Osteocyte (in vitro differentiated cells): Measurements from ENCODE around the gene ABTB1. TPM values are rescaled to one million over a fixed set of nuclear protein-coding genes. Genes with fewer than 3 reads are reported as not detected.

Source experiments
- DNase-seq: peaks from one replicate; pipeline ENCODE4 v3.0.0; 2021; ENCODE audit warnings: mixed read lengths; ENCODE audit not compliant: unreplicated experiment; ENCODE audit errors: extremely low spot score
- H3K27ac Mint-ChIP-seq: one replicate; pipeline ENCODE4 v1.8.0; 2021; ENCODE audit warnings: mild to moderate bottlenecking, mixed read lengths; ENCODE audit not compliant: unreplicated experiment
- H3K27me3 Mint-ChIP-seq: one replicate; pipeline ENCODE4 v1.8.0; 2021; ENCODE audit warnings: mixed read lengths; ENCODE audit not compliant: unreplicated experiment
- H3K36me3 Mint-ChIP-seq: one replicate; pipeline ENCODE4 v1.8.0; 2021; ENCODE audit warnings: mixed read lengths; ENCODE audit not compliant: unreplicated experiment
- H3K4me1 Mint-ChIP-seq: one replicate; pipeline ENCODE4 v1.8.0; 2021; ENCODE audit warnings: mixed read lengths; ENCODE audit not compliant: unreplicated experiment
- H3K4me3 Mint-ChIP-seq: one replicate; pipeline ENCODE4 v1.8.0; 2021; ENCODE audit warnings: mild to moderate bottlenecking, moderate library complexity, mixed read lengths; ENCODE audit not compliant: unreplicated experiment
- H3K9me3 Mint-ChIP-seq: one replicate; pipeline ENCODE4 v1.8.0; 2021; ENCODE audit warnings: mixed read lengths; ENCODE audit not compliant: unreplicated experiment
- total RNA-seq: library from RNA; stranded (reverse); gene quantifications from 2 replicates; pipeline ENCODE4 v1.2.1, GENCODE V29; 2021
- TF ChIP-seq, protein P1 (sequence below): fragments of 200-600 bp; sonication (generic); IDR thresholded peaks from 2 replicates; pipeline ENCODE4 v1.5.0; 2021; ENCODE audit warnings: antibody characterized with exemption, mild to moderate bottlenecking, moderate library complexity

The ABTB1 gene
- total RNA-seq, 1 donor from 2014 or later, result 73.4 TPM

DNA sequence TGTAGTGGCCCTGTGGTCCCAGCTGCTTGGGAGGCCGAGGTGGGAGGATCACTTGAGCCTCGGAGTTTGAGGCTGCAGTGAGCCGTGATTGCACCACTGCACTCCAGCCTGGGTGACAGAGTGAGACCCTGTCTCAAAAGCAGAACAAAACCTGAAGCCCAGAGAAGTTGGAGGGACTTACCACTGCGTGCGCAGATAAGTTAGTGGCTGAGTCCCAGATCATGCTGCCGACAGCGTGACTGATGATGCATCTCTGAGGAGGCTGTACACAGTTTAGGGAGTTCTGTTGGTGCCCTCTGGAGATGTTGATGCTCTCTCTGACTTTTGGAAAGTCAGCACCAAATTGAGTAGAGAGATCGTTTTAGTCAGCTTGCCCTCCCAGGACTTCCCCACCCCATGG is 15.8 kb upstream of the ABTB1 start:
- TF ChIP-seq, protein P1, sequence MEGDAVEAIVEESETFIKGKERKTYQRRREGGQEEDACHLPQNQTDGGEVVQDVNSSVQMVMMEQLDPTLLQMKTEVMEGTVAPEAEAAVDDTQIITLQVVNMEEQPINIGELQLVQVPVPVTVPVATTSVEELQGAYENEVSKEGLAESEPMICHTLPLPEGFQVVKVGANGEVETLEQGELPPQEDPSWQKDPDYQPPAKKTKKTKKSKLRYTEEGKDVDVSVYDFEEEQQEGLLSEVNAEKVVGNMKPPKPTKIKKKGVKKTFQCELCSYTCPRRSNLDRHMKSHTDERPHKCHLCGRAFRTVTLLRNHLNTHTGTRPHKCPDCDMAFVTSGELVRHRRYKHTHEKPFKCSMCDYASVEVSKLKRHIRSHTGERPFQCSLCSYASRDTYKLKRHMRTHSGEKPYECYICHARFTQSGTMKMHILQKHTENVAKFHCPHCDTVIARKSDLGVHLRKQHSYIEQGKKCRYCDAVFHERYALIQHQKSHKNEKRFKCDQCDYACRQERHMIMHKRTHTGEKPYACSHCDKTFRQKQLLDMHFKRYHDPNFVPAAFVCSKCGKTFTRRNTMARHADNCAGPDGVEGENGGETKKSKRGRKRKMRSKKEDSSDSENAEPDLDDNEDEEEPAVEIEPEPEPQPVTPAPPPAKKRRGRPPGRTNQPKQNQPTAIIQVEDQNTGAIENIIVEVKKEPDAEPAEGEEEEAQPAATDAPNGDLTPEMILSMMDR, result no peak
- H3K4me3 Mint-ChIP-seq, result no peak overlapping the region
- H3K9me3 Mint-ChIP-seq, result no peaks in the 10 kb centered on the region
- no peaks in the 10 kb centered on the region for H3K27me3 Mint-ChIP-seq
- H3K27ac Mint-ChIP-seq, result no peak overlapping the region
- no peaks in the 10 kb centered on the region for H3K36me3 Mint-ChIP-seq
- H3K4me1 Mint-ChIP-seq, result peaks cover 67% of the 10 kb centered on the region
- DNase-seq, result no peak

DNA sequence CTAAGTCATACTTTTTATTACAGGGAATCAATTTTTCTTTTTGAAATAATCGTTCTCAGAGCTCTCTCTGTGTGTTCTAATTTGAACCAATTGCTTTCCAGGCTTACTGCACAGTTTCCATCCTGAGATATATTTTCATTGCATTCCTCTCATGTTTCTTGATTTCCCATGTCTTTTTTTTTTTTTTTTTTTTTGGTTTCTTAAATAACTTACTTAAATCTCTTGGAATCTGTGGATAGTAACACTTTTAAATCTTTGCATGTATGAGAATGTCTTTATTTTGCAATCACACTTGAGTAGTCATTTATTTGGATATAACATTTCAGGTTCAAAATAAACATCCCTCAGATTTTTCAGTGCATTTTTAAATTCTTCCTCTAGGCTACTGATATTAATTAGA is 14.5 kb upstream of the ABTB1 start:
- no peak overlapping the region for H3K4me3 Mint-ChIP-seq
- H3K27me3 Mint-ChIP-seq, result no peaks in the 10 kb centered on the region
- no peak for DNase-seq
- H3K4me1 Mint-ChIP-seq, result peaks cover 69% of the 10 kb centered on the region
- H3K27ac Mint-ChIP-seq, result peak overlapping the region; percentile 20
- no peaks in the 10 kb centered on the region for H3K9me3 Mint-ChIP-seq
- no peaks in the 10 kb centered on the region for H3K36me3 Mint-ChIP-seq
- TF ChIP-seq, protein P1, result no peak

DNA sequence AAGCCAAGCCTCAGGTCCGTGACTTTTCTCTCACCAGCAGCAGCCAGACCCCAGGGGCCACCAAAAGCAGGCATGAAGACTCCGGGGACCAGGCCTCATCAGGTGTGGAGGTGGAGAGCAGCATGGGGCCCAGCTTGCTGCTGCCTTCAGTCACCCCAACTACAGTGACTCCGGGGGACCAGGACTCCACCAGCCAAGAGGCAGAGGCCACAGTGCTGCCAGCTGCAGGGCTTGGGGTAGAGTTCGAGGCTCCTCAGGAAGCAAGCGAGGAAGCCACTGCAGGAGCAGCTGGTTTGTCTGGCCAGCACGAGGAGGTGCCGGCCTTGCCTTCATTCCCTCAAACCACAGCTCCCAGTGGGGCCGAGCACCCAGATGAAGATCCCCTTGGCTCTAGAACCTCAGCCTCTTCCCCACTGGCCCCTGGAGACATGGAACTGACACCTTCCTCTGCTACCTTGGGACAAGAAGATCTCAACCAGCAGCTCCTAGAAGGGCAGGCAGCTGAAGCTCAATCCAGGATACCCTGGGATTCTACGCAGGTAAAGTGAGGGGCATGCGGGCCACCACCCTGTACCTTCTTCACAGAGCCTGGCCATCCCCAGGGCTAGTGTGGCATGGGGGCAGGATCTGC is 12.0 kb upstream of the ABTB1 start:
- Mint-ChIP-seq H3K9me3 (no peaks in the 10 kb centered on the region), H3K27ac (no peak overlapping the region), H3K27me3 (no peaks in the 10 kb centered on the region), H3K4me3 (no peak overlapping the region), H3K36me3 (no peaks in the 10 kb centered on the region), H3K4me1 (peaks cover 53% of the 10 kb centered on the region)
- TF ChIP-seq, protein P1, result no peak
- no peak for DNase-seq

DNA sequence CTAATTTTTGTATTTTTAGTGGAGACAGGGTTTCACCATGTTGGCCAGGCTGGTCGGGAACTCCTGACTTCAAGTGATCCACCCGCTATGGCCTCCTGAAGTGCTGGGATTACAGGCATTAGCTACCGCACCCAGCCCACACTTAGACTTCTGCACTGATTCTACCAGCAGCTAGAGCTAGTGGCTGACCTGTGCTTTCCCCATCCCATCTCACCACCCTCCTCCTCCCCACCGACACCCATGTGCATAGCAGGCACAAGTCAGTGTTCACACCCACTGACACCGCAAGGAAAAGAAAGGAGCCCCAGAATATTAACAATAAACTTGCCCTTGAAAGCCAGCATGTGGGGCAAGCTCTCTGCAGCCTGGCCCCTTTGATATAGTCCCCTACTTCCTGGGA is 11.2 kb upstream of the ABTB1 start:
- Mint-ChIP-seq H3K4me3 (no peak overlapping the region), H3K9me3 (no peaks in the 10 kb centered on the region), H3K4me1 (peaks cover 50% of the 10 kb centered on the region), H3K27ac (no peak overlapping the region), H3K27me3 (no peaks in the 10 kb centered on the region), H3K36me3 (no peaks in the 10 kb centered on the region)
- no peak for DNase-seq
- TF ChIP-seq, protein P1, result no peak

DNA sequence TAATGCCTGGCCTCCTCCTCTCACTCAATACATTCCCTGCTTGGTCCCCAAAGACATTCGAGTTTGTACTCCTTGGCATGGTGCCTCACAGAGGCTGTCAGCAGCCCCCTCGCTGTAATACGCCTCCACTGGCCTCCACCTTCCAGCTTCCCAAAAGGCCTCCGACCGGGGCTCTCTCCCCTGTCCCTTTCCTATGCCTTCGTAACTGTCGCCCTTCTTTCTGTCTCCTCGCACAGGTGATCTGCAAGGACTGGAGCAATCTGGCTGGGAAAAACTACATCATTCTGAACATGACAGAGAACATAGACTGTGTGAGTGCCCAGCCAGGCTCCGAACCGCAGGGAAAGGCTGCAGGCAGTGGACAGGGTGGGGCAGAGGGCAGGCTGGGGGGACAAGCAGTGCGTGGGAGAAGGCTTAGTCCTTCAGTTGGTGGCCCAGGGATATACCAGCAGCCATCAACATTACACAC is 10.7 kb upstream of the ABTB1 start:
- no peaks in the 10 kb centered on the region for H3K27me3 Mint-ChIP-seq
- peaks cover 50% of the 10 kb centered on the region for H3K4me1 Mint-ChIP-seq
- no peak overlapping the region for H3K4me3 Mint-ChIP-seq
- no peaks in the 10 kb centered on the region for H3K36me3 Mint-ChIP-seq
- no peak overlapping the region for H3K27ac Mint-ChIP-seq
- DNase-seq, result no peak
- TF ChIP-seq, protein P1, result no peak
- no peaks in the 10 kb centered on the region for H3K9me3 Mint-ChIP-seq
